Right cardiac atrium (tissue), 5 donors: Measurements from ENCODE around the gene TLR6. TPM values are rescaled to one million over a fixed set of nuclear protein-coding genes. Genes with fewer than 3 reads are reported as not detected.
"Not testable (repeated sequence)": the region's sequence is repeated elsewhere in the genome, so short reads cannot be mapped to it uniquely, and the experiment has no call there.

ENCODE experiments used
- ATAC-seq, 2 donors: fragments of 200-7000 bp; cut with Tn5 transposase; one replicate each; pipeline versions ENCODE4 v1.8.0 to v1.9.1; 2020; ENCODE audit warnings: moderate library complexity in 2 of 2, mild to moderate bottlenecking in 1 of 2
- DNase-seq, 3 donors: peaks; one replicate each; pipeline ENCODE4 v3.0.0-alpha.2; 2020
- H3K27ac ChIP-seq: one replicate; pipeline ENCODE4 v1.5.1; 2013; ENCODE audit warnings: mild to moderate bottlenecking, low read length, control low read depth, moderate library complexity
- H3K27me3 ChIP-seq: one replicate; pipeline ENCODE4 v1.6.1; 2013; ENCODE audit not compliant: control insufficient read depth, insufficient read depth
- H3K4me1 ChIP-seq: one replicate; pipeline ENCODE4 v1.6.1; 2013; ENCODE audit warnings: low read length; ENCODE audit not compliant: control insufficient read depth, insufficient read depth
- H3K4me3 ChIP-seq: one replicate; pipeline ENCODE4 v1.5.1; 2013; ENCODE audit warnings: low read length, control low read depth
- H3K9me3 ChIP-seq: one replicate; pipeline ENCODE4 v1.6.1; 2013; ENCODE audit warnings: low read length; ENCODE audit not compliant: control insufficient read depth
- WGBS: extraction: QIAGEN DNeasy Blood & Tissue Kit; methylation state at CpG from one replicate; pipeline ENCODE4 v1.1.7; 2013; 5-methylcytosine and 5-hydroxymethylcytosine counted together
- intact Hi-C, 4 donors: fragments of 100-400 bp; cut with DNase I; formaldehyde crosslinking; loops; one replicate each; pipeline versions ENCODE4 v1.11.0 to v1.14.0; 2022 to 2023
- polyA plus RNA-seq: library from polyadenylated mRNA; stranded (reverse); fragments of 200-250 nt; gene quantifications from one replicate; pipeline ENCODE4 v1.2.3, GENCODE V29; 2013
- total RNA-seq, 4 donors: library from RNA; stranded (reverse); fragmentation: NEBNext Ultra II Directional; extraction: Animal tissue kit (Norgen Biotek cat#: 25700); gene quantifications; one replicate each; pipeline ENCODE4 v1.2.1, GENCODE V29; 2021
- donor health status: healthy with polysubstance abuse.
- donor health status: DM: no; HTN: yes; CAD: no.
- donor health status: DM: no; HTN: no; CAD: no.
- donor health status: DM: no; HTN: yes; CAD: no; lungs with severe emphysema.
- donor health status: DM: yes; HTN: yes; CAD: no.

The TLR6 gene
- total and polyA plus RNA-seq, 5 donors: 0.20 to 3.3 (median 2.0) TPM

DNA sequence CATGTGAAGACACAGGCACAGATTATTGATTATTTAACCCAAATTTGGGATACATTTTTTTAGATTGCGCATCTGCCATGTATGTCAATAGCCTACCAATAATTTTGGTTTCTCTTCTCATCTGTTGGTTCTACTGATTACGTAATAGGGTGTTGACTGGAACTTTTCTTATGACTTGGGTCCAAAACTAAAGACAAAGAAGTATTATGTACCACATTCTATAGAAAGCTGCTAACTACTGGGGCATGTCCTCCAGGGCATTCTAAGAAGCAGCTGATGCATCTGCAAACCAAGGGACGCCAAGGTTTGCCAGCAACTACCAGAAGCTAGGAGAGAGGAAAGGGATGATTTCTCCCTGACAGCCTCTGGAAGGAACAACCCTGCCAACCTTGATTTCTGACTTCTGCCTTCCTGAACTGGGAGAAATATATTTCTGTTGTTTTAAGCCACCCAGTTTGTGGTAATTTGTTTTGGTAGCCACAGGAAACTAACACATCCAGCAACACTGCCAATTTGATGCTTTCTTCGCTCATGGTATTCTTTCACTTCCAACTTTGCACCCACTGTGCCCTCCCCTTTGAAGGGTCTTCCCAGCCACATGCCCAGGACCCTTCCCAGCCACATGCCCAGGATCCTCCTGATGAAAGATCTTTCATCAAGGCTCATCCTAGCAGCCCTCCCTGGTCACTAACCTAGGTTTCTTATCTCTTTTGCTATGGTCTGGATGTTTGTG, 36.1 kb downstream of the TLR6 start:
- WGBS: 77% methylated on average over 4 of the region's 4 CpGs
- Histone ChIP-seq H3K27ac (no peak overlapping the region), H3K4me1 (no peaks in the 10 kb centered on the region), H3K27me3 (no peaks in the 10 kb centered on the region), H3K9me3 (no peaks in the 10 kb centered on the region), H3K4me3 (no peak overlapping the region)
- ATAC-seq: no peak
- no peak for DNase-seq
- intact Hi-C loops: no loop called here

DNA sequence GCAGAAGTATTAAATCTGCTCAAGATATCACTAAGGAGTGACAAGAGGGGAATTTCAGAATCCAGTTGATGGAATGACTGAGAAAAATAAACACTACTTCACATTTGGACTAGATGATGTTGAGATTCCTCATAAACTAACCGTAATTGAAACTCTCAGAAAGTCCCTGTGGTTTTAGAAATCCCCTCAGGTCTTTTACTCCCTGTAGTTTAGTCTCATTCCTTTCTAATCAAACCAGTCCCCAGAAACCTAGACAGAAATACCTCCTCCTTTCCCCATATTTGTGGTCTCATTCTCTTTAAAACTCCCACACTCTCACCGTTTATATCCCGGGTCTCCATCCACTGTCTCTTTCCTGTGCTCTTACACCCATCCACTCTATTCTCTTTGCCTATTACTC, 37.0 kb downstream of the TLR6 start:
- ATAC-seq (no peak), DNase-seq (no peak)
- H3K27ac ChIP-seq: no peak overlapping the region
- H3K9me3 ChIP-seq: no peaks in the 10 kb centered on the region
- no peaks in the 10 kb centered on the region for H3K27me3 ChIP-seq
- no peaks in the 10 kb centered on the region for H3K4me1 ChIP-seq
- intact Hi-C loops: no loop called here
- WGBS: 78% methylated on average over 3 of the region's 3 CpGs
- H3K4me3 ChIP-seq: no peak overlapping the region

- intact Hi-C loops: no loop called here
- Histone ChIP-seq H3K4me3 (no peak overlapping the region), H3K4me1 (no peaks in the 10 kb centered on the region), H3K27me3 (no peaks in the 10 kb centered on the region), H3K9me3 (no peaks in the 10 kb centered on the region), H3K27ac (no peak overlapping the region)
- WGBS: 59% methylated on average over 5 of the region's 5 CpGs
- DNase-seq: no peak
- no peak for ATAC-seq
These were observed 38.1 kb downstream of the TLR6 start for GRCh38 chr4:38818441-38818976.

GRCh38 chr4:38815885-38816782, 40.5 kb downstream of the TLR6 start:
- DNase-seq (no peak), ATAC-seq (peak; percentile 47 to 56)
- H3K9me3 ChIP-seq: no peaks in the 10 kb centered on the region
- WGBS: 55% methylated on average over 3 of the region's 3 CpGs
- no peak overlapping the region for H3K4me3 ChIP-seq
- intact Hi-C loops: no loop called here
- no peaks in the 10 kb centered on the region for H3K4me1 ChIP-seq
- no peaks in the 10 kb centered on the region for H3K27me3 ChIP-seq
- no peak overlapping the region for H3K27ac ChIP-seq

DNA sequence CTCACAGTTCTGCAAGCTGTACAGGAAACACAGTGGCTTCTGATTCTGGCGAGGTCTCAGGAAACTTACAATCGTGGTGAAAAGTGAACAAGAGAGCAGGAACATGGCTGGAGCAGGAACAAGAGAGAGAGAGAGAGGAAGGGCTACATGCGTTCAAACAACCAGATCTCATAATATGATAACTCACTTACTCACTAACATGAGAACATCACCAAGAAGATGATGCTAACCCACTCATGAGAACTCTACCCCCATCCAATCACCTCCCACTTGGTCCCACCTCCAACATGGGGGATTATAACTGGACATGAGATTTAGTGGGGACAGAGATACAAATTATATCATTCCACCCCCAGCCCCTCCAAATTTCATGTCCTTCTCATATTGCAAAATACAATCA, 42.2 kb downstream of the TLR6 start:
- Histone ChIP-seq H3K4me3 (no peak overlapping the region), H3K9me3 (no peaks in the 10 kb centered on the region), H3K4me1 (no peaks in the 10 kb centered on the region), H3K27me3 (no peaks in the 10 kb centered on the region), H3K27ac (no peak overlapping the region)
- no peak for DNase-seq
- WGBS: 54% methylated on average over 3 of the region's 3 CpGs
- intact Hi-C loops: no loop called here
- no peak for ATAC-seq

DNA sequence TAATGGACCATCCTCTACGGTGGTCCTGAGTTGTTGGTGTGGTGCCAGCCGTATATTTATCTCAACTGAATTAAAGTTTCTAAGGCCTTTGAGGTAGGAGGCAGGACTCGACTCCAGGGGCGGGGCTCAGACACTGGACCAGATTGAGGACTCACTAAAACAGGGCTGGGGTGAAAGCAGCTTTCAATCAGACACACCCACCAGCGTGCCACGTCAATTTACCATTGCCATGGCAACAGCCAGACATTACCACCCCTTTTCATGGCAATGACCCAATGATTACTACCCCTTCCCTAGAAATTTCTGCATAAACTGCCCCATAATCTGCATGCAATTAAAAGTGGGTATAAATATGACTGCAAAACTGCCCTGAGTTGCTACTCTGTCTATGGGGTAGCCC, 45.3 kb downstream of the TLR6 start:
- Histone ChIP-seq H3K27ac (no peak overlapping the region), H3K4me3 (no peak overlapping the region), H3K4me1 (no peaks in the 10 kb centered on the region), H3K27me3 (no peaks in the 10 kb centered on the region), H3K9me3 (no peaks in the 10 kb centered on the region)
- DNase-seq (no peak), ATAC-seq (no peak)
- intact Hi-C loops: no loop called here
- WGBS: 84% methylated on average over 6 of the region's 6 CpGs

- WGBS: 95% methylated on average over 29 of the region's 29 CpGs
- H3K4me1 ChIP-seq, H3K27ac ChIP-seq, ATAC-seq, H3K27me3 ChIP-seq, DNase-seq, intact Hi-C loops, H3K4me3 ChIP-seq, H3K9me3 ChIP-seq: not testable (repeated sequence)
These were observed 49.2 kb downstream of the TLR6 start for GRCh38 chr4:38807462-38807861.

- DNase-seq, H3K9me3 ChIP-seq, ATAC-seq, intact Hi-C loops, H3K27ac ChIP-seq, H3K4me1 ChIP-seq, H3K4me3 ChIP-seq, H3K27me3 ChIP-seq: not testable (repeated sequence)
- WGBS: 93% methylated on average over 9 of the region's 9 CpGs
These were observed 50.4 kb downstream of the TLR6 start for GRCh38 chr4:38806251-38806650.

GRCh38 chr4:38805530-38806145, 51.0 kb downstream of the TLR6 start:
- 22% methylated on average over 5 of the region's 5 CpGs for WGBS
- no peaks in the 10 kb centered on the region for H3K27me3 ChIP-seq
- ATAC-seq (peak; percentile 79 to 84), DNase-seq (peak in 2 of 3 donors; percentile 51 to 52)
- no peaks in the 10 kb centered on the region for H3K9me3 ChIP-seq
- intact Hi-C loops: no loop called here
- H3K4me1 ChIP-seq: peaks cover 2% of the 10 kb centered on the region
- peak overlapping the region; percentile 44 for H3K4me3 ChIP-seq
- no peak overlapping the region for H3K27ac ChIP-seq

DNA sequence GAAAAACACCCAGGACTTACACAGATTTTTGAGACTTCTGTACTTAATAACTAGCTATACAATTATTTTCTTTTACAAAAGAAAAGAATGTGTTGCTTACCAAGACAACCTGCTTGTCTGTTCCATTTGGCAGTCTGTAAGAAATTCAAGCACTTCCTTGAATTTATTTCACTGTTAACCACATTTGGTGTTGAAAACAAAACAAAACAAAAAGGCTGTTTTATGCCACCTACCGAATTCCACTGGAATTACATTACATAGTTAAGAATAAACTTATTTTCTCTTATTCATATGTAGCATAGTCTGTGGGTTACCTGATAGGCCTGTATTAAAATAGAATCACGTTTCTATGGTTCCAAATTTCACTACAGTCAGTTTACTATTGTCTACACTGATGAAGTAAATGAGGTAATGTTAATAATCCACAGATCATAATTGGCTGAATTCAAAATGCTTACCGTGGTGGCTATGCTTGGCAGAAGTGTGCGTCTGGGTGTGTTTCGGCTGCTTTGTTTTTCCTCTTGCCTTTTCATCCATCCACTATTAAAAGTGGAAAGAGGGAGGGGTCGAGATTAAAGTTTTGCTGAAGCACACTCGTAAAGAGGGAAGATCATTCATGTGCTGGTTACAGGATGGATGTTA, 51.8 kb downstream of the TLR6 start, which contains the start of gene TLR1:
Gene TLR1, minus strand, starts transcription at position 138 of the 642 bp plus-strand sequence. CDS start 5,960 bp downstream, outside the sequence.
- WGBS: 27% methylated on average over 7 of the region's 7 CpGs

More for the DNA sequence above, 51.8 kb downstream of the TLR6 start, which contains the start of gene TLR1:
- Histone ChIP-seq H3K27ac (peak within 1 kb of the TSS; percentile 50), H3K4me3 (peak within 1 kb of the TSS; percentile 44), H3K27me3 (no peaks in the 10 kb centered on the region), H3K9me3 (no peaks in the 10 kb centered on the region), H3K4me1 (peaks cover 2% of the 10 kb centered on the region)
- DNase-seq (no peak), ATAC-seq (peak; percentile 53 to 63)
- intact Hi-C loops: no loop called here
